PFSK-1 (cell line): ENCODE measurements around the gene ZFYVE26.

Source experiments
- FOXP2 ChIP-seq: optimal IDR thresholded peaks from 2 replicates; pipeline ENCODE3; 2011; ENCODE audit warnings: borderline replicate concordance, control low read depth, inconsistent platforms; ENCODE audit not compliant: insufficient read depth; ENCODE audit errors: extremely low read length, extremely low read depth
- SIN3A ChIP-seq: IDR thresholded peaks from 2 replicates; pipeline ENCODE4 v1.6.1; 2012; ENCODE audit warnings: mild to moderate bottlenecking, low read length, moderate library complexity, borderline replicate concordance; ENCODE audit not compliant: insufficient read depth
- TAF1 ChIP-seq: IDR thresholded peaks from 2 replicates; pipeline ENCODE4 v1.6.1; 2012; ENCODE audit warnings: low read length, control low read depth, borderline replicate concordance; ENCODE audit not compliant: insufficient read depth

GRCh38 chr14:67778792-67779191 is 37.6 kb downstream of the ZFYVE26 start:
- TF ChIP-seq TAF1 (no peak), SIN3A (no peak), FOXP2 (no peak)
